Lung (tissue), 12 donors: ENCODE data around the gene NTRK3. TPM values are rescaled to one million over a fixed set of nuclear protein-coding genes. Genes with fewer than 3 reads are reported as not detected.

Experiments used
- ATAC-seq: fragments of 200-7000 bp; cut with Tn5 transposase; one replicate; pipeline ENCODE4 v1.9.1; 2020; ENCODE audit warnings: moderate number of reproducible peaks; ENCODE audit not compliant: insufficient read depth, low FRiP score
- DNase-seq, 3 donors: peaks; one replicate each; pipeline ENCODE4 v3.0.0-alpha.2; 2013 to 2017
- H3K27ac ChIP-seq, 2 donors: one replicate each; pipeline ENCODE4 v1.5.1; 2013; ENCODE audit warnings: mild to moderate bottlenecking in 2 of 2, moderate library complexity in 2 of 2, control low read depth in 1 of 2, inconsistent platforms in 1 of 2, low read depth in 1 of 2, low read length in 1 of 2
- H3K27me3 ChIP-seq, 3 donors: one replicate each; pipeline ENCODE4 v1.5.1; 2013; ENCODE audit warnings: low read length in 2 of 3; ENCODE audit not compliant: control insufficient read depth in 3 of 3, insufficient read depth in 3 of 3
- H3K36me3 ChIP-seq, 4 donors: one replicate each; pipeline ENCODE4 v1.5.1; 2013; ENCODE audit warnings: low read length in 4 of 4, mild to moderate bottlenecking in 1 of 4, moderate library complexity in 1 of 4; ENCODE audit not compliant: control insufficient read depth in 4 of 4, insufficient read depth in 4 of 4
- H3K4me1 ChIP-seq, 5 donors: one replicate each; pipeline ENCODE4 v1.5.1; 2013; ENCODE audit warnings: low read length in 5 of 5, mild to moderate bottlenecking in 2 of 5, moderate library complexity in 1 of 5; ENCODE audit not compliant: control insufficient read depth in 5 of 5, insufficient read depth in 5 of 5
- H3K4me3 ChIP-seq: one replicate; pipeline ENCODE4 v1.5.1; 2013; ENCODE audit warnings: mild to moderate bottlenecking, control low read depth, moderate library complexity
- H3K9ac ChIP-seq, 2 donors: one replicate each; pipeline ENCODE4 v1.5.1; 2013; ENCODE audit warnings: low read length in 2 of 2, control low read depth in 1 of 2; ENCODE audit not compliant: insufficient read depth in 1 of 2
- H3K9me3 ChIP-seq, 4 donors: one replicate each; pipeline ENCODE4 v1.5.1; 2013; ENCODE audit warnings: low read length in 3 of 4, mild to moderate bottlenecking in 1 of 4, moderate library complexity in 1 of 4; ENCODE audit not compliant: control insufficient read depth in 4 of 4, insufficient read depth in 3 of 4
- CTCF ChIP-seq: IDR thresholded peaks from 2 replicates; pipeline ENCODE4 v1.5.1; 2012; ENCODE audit warnings: mild to moderate bottlenecking; ENCODE audit errors: control extremely low read depth, extremely low read depth
- WGBS, 2 donors: extraction: QIAGEN DNeasy Blood & Tissue Kit; methylation state at CpG; one replicate each; pipeline ENCODE4 v1.1.7; 2013; 5-methylcytosine and 5-hydroxymethylcytosine counted together
- polyA plus RNA-seq, 2 donors: library from polyadenylated mRNA; stranded (reverse); fragments of 200-250 nt; gene quantifications; one replicate each; pipeline ENCODE4 v1.2.1, GENCODE V29; 2013
- total RNA-seq, 2 donors: library from RNA; depleted of rRNA in 1 of 2; stranded (reverse); fragments of >200 nt in 1 of 2; gene quantifications; one replicate each; pipeline ENCODE4 v1.2.1, GENCODE V29; 2014 to 2021
- donor health status: control.
- donor health status: control.
- donor health status: Bipolar disorder and iron deficiency.
- donor health status: healthy.
- donor health status: DM: yes; HTN: yes; CAD: no.

Gene NTRK3
- total and polyA plus RNA-seq, 4 donors: 0.44 to 11.0 (median 4.2) TPM

- ATAC-seq: no peak
- Histone ChIP-seq H3K27me3 (no peaks in the 10 kb centered on the region), H3K27ac (no peak overlapping the region), H3K9ac (no peak overlapping the region), H3K36me3 (no peaks in the 10 kb centered on the region), H3K4me1 (no peaks in the 10 kb centered on the region), H3K4me3 (no peak overlapping the region), H3K9me3 (no peaks in the 10 kb centered on the region)
- 30 to 46% methylated on average over 3 of the region's 3 CpGs for WGBS, 2 donors
- TF ChIP-seq CTCF: no peak
- no peak for DNase-seq
These were observed 395.8 kb downstream of the NTRK3 start for GRCh38 chr15:87860743-87861142.

- Histone ChIP-seq H3K36me3 (no peaks in the 10 kb centered on the region), H3K4me3 (no peak overlapping the region), H3K27me3 (no peaks in the 10 kb centered on the region), H3K4me1 (no peaks in the 10 kb centered on the region), H3K9ac (no peak overlapping the region), H3K9me3 (no peaks in the 10 kb centered on the region), H3K27ac (no peak overlapping the region)
- ATAC-seq (no peak), DNase-seq (no peak)
- TF ChIP-seq CTCF: no peak
- WGBS, 2 donors: 34 to 52% methylated on average over 2 of the region's 2 CpGs
These were observed 397.9 kb downstream of the NTRK3 start for GRCh38 chr15:87858651-87859050.

GRCh38 chr15:87851497-87851896, 405.0 kb downstream of the NTRK3 start:
- no peak for TF ChIP-seq CTCF
- Histone ChIP-seq H3K36me3 (no peaks in the 10 kb centered on the region), H3K27me3 (no peaks in the 10 kb centered on the region), H3K27ac (no peak overlapping the region), H3K4me3 (no peak overlapping the region), H3K4me1 (peaks cover 0 to 4% (median 0%) of the 10 kb centered on the region in 5 donors), H3K9ac (no peak overlapping the region), H3K9me3 (no peaks in the 10 kb centered on the region)
- DNase-seq (no peak), ATAC-seq (no peak)
- WGBS, 2 donors: 93 to 100% methylated on average over 2 of the region's 2 CpGs

GRCh38 chr15:87850916-87851315, 405.6 kb downstream of the NTRK3 start:
- 47 to 63% methylated on average over 4 of the region's 4 CpGs for WGBS, 2 donors
- no peak for ATAC-seq
- Histone ChIP-seq H3K27ac (no peak overlapping the region), H3K36me3 (no peaks in the 10 kb centered on the region), H3K4me1 (peaks cover 0 to 4% (median 0%) of the 10 kb centered on the region in 5 donors), H3K9me3 (no peaks in the 10 kb centered on the region), H3K4me3 (no peak overlapping the region), H3K27me3 (no peaks in the 10 kb centered on the region), H3K9ac (no peak overlapping the region)
- DNase-seq: no peak
- TF ChIP-seq CTCF: no peak
